Measurements from ENCODE around the gene RHOA. TPM values are rescaled to one million over a fixed set of nuclear protein-coding genes. Genes with fewer than 3 reads are reported as not detected.
A peak's percentile ranks its signal among the peaks of the same experiment; 100 is the strongest.

Gene RHOA
- total and polyA plus RNA-seq, 2 of the 8 experiments (the other 6 are each of a cell fraction or from before 2014, with no cell fraction given), result 176 to 397 TPM

DNA sequence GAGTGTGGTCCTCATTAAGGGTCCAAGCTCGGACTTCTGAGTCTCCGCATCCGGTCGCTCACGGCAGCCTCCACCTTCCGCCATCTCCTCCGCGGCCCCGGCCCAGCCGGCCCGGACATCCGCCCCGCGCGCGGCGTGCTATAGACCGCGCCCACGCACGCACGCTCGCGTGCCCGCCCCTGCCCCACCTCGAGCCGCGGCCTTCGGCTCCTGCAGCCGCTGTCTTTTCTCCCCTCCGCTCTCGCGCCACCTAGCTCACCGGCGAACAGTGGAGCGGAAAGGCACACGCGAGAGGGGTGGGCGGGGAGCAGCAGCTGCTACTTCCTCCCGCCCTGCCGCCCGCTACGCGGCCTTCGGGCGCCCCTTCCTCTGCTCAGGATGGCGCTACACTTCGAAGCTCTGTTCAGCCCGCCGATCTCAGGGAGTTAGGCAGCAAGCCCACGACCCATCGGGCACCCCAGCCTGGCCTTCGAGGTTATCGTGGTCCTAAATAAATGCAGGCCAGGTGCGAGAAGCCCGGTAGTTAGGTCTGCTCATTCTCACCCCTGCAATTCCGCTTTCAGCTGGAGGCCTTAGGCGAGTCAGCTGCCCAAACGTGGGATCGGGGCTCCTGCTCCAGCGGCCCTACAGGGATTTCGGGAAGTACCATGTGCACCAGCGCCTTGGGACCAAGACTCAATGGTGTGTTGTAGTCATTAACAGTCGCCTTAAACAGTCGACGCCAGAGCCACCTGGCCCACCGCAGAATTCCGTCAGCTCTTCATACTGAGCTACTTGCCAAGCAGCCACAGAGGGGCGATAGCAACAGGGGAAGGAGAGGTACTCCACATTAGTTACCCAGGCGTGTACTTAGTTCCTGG is 71.6 kb downstream of the RHOA start, which contains the start of gene USP4 (continued):
- TF ChIP-seq RNF2 (IDR thresholded peaks at IDR 0.05; ENCODE audit: borderline replicate concordance, low read depth, low read length, missing control alignments, poor library complexity, severe bottlenecking), result no peak
- TF ChIP-seq BRCA1 (IDR thresholded peaks at IDR 0.05; ENCODE audit: low read depth, low read length), result no peak; the same call in 1 of the 2 replicates
- TF ChIP-seq BACH1 (IDR thresholded peaks at IDR 0.05; ENCODE audit: low read length), result peak; percentile 73
- TF ChIP-seq NANOG (IDR thresholded peaks at IDR 0.05; ENCODE audit: insufficient read depth, low read depth, low read length, poor library complexity, severe bottlenecking), result peak; percentile 10
- no peak for TF ChIP-seq RXRA (IDR thresholded peaks at IDR 0.05; ENCODE audit: insufficient read depth, low read depth, low read length)
- TF ChIP-seq ATF2 (IDR thresholded peaks at IDR 0.05; ENCODE audit: low read length), result no peak
- TF ChIP-seq BCL11A (IDR thresholded peaks at IDR 0.05; ENCODE audit: low read depth in 2 of 2, low read length in 2 of 2), result no peak
- 0 out of 2 replicates have a peak, but pooled peaks have one; percentile 36 for TF ChIP-seq SUZ12 (IDR thresholded peaks at IDR 0.05; ENCODE audit: low read length)
- no peak for TF ChIP-seq CHD2 (IDR thresholded peaks at IDR 0.05; ENCODE audit: low read length)
- TF ChIP-seq RAD21 (IDR thresholded peaks at IDR 0.05 in 1 of 2, conservative IDR thresholded peaks at IDR 0.05 in 1 of 2; ENCODE audit: low read depth in 2 of 2, low read length in 2 of 2), result peak; percentile 53 to 63
- TF ChIP-seq, protein P1, sequence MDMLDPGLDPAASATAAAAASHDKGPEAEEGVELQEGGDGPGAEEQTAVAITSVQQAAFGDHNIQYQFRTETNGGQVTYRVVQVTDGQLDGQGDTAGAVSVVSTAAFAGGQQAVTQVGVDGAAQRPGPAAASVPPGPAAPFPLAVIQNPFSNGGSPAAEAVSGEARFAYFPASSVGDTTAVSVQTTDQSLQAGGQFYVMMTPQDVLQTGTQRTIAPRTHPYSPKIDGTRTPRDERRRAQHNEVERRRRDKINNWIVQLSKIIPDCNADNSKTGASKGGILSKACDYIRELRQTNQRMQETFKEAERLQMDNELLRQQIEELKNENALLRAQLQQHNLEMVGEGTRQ (IDR thresholded peaks at IDR 0.05; ENCODE audit: low read length), result no peak
- no peak for TF ChIP-seq KDM5A (IDR thresholded peaks at IDR 0.05; ENCODE audit: low read length)
- TF ChIP-seq, protein P2, sequence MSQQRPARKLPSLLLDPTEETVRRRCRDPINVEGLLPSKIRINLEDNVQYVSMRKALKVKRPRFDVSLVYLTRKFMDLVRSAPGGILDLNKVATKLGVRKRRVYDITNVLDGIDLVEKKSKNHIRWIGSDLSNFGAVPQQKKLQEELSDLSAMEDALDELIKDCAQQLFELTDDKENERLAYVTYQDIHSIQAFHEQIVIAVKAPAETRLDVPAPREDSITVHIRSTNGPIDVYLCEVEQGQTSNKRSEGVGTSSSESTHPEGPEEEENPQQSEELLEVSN (IDR thresholded peaks at IDR 0.05), result peak; percentile 95
- peak; percentile 86 for TF ChIP-seq RBBP5 (IDR thresholded peaks at IDR 0.05; ENCODE audit: borderline replicate concordance, low read depth, low read length)
- TF ChIP-seq FOSL1 (IDR thresholded peaks at IDR 0.05; ENCODE audit: insufficient read depth, low read depth, low read length), result no peak
- peak; percentile 39 to 44; a peak in 2 of 3 replicates for TF ChIP-seq POLR2A (IDR thresholded peaks at IDR 0.05; ENCODE audit: control extremely low read depth in 1 of 2, low read depth in 2 of 2, low read length in 2 of 2)
- no peak for TF ChIP-seq TEAD4 (IDR thresholded peaks at IDR 0.05; ENCODE audit: low read depth, low read length)
- no peak for TF ChIP-seq SAP30 (IDR thresholded peaks at IDR 0.05; ENCODE audit: insufficient read depth, insufficient replicate concordance, low read length)
